LNCaP clone FGC (cell line): ENCODE data around the gene ADSS1.

Experiments
- DNase-seq: peaks from one replicate; pipeline ENCODE4 v3.0.0-alpha.2; 2011; ENCODE audit warnings: low read depth
- H3K4me3 ChIP-seq: 2 replicates; pipeline ENCODE4 v1.5.1; 2011; ENCODE audit warnings: mild to moderate bottlenecking, low read depth, low read length, control low read depth
- TF ChIP-seq, protein P1 (sequence below): IDR thresholded peaks from 2 replicates; pipeline ENCODE4 v1.5.1; 2012; ENCODE audit warnings: mild to moderate bottlenecking; ENCODE audit not compliant: control insufficient read depth, insufficient read depth; ENCODE audit errors: extremely low read depth

Gene ADSS1

DNA sequence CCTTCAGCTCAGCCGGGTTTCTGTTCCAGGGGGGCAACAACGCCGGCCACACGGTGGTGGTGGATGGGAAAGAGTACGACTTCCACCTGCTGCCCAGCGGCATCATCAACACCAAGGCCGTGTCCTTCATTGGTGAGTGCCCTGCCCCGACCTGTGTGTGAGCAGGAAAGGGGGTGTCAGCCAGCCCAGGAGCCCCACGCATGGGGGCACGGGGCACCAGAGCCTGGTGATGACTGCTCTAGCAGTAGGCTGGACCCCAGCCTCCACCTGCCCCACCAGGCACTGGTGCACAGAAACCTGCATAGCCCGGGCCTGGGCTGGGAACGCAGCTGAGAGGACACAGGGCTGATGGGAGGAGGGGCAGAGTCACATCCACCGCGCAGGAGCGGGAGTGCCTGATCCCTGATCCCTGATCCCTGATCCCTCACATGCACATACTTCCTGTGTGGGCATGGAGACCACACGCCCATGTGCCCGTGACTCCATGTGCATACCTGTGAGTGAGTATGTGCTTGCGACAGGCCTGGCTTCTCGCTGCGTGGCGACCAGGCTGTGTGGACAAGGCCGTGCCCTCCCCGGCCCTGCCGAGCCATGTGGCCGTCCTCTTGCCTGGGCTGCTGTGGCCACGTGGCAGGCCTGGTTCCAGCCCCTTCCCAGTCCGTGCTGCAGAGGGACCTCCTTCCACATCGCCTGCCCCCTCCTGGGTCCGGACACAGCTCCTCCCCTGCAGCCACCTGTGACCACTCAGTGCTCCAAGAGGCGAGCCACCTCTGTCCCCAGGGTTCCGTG is 11.2 kb downstream of the ADSS1 start:
- TF ChIP-seq, protein P1, sequence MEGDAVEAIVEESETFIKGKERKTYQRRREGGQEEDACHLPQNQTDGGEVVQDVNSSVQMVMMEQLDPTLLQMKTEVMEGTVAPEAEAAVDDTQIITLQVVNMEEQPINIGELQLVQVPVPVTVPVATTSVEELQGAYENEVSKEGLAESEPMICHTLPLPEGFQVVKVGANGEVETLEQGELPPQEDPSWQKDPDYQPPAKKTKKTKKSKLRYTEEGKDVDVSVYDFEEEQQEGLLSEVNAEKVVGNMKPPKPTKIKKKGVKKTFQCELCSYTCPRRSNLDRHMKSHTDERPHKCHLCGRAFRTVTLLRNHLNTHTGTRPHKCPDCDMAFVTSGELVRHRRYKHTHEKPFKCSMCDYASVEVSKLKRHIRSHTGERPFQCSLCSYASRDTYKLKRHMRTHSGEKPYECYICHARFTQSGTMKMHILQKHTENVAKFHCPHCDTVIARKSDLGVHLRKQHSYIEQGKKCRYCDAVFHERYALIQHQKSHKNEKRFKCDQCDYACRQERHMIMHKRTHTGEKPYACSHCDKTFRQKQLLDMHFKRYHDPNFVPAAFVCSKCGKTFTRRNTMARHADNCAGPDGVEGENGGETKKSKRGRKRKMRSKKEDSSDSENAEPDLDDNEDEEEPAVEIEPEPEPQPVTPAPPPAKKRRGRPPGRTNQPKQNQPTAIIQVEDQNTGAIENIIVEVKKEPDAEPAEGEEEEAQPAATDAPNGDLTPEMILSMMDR: no peak
- DNase-seq: no peak
- no peak overlapping the region for H3K4me3 ChIP-seq

DNA sequence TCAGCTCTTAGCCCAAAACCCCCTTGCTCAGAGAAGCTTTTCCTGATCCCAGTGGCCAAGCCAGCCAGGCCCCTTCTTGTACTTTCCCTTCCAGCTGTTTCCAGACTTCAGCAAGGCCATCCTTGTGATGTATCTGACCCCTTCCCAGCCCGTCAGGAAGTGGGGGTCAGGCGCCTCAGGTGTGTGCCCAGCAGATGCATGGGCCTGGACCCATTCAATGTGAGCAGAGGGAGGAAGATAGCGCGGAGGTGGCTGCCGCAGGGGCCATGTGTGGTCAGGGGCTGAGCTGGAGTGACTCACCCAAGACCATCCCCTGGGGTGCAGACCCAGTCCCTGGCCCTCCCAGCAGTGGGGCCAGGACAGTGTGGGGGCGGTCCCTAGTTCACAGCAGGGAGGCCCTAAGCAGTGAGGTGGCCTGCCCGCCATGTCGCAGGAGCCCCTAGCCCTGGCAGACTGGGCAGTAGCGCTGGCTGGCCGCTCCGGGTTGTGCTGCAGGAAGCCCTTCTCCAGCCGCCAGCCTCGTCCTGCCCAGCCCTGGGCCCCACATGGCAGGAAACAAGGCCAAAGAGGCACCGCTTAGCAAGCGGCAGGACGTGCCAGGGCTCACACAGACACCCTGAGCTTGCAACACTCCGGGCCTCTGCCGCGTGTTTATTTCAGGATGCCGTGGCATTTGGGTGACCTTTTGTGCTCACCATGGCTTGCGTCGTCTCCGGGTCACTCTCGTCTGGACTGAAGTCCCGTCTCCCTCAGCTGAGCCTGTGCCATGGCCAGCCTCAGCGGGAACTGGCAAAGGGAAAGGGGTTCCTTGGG is 12.0 kb downstream of the ADSS1 start:
- TF ChIP-seq, protein P1: no peak
- no peak overlapping the region for H3K4me3 ChIP-seq
- DNase-seq: no peak

DNA sequence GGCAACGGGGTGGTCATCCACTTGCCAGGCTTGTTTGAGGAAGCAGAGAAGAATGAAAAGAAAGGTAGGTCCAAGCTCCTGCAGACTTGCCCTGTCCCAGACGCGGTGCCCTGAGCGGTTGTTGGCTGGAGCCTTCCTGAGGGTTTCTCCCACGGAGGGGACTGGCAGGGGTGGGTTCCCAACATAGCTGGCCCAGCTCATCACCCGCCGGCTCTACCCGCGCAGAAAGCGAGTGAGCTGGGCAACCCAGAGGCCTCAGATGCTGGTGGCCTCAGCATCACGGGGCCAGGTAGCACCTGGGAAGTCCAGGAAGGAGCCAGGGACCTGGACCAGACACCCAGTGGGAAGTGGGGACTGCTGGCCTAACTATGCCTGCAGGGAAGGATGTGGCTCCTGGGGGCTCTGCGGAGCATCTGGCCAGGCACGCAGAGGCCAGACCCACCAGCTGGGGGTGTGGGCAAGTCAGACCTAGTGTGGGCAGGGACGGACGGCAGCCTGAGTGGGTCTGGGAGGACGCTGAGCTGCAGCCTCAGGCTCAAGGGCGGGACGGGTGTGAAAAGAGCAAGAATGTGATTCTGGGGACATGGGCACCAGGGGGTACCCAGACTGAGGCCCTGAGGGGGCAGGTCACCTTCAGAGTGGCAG is 14.5 kb downstream of the ADSS1 start:
- DNase-seq: no peak
- no peak overlapping the region for H3K4me3 ChIP-seq
- TF ChIP-seq, protein P1: no peak

DNA sequence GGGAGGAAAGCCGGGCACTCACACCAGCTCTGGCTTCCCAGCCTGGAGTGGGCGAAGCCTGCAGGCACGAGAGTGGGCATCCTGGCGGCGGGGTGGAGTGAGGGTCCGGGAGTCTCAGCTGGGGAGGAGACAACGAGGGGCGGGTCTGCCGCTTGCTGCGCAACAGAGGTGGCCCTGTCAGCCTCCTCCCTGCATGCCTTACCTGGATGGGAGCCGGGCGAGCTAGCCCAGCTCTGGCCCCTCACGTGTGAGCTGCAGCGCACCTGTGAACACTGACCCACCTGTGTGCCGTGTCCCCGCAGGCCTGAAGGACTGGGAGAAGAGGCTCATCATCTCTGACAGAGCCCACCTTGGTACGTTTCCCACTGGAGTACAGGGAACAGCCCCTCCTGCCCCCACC is 15.0 kb downstream of the ADSS1 start:
- no peak overlapping the region for H3K4me3 ChIP-seq
- TF ChIP-seq, protein P1: no peak
- DNase-seq: no peak

DNA sequence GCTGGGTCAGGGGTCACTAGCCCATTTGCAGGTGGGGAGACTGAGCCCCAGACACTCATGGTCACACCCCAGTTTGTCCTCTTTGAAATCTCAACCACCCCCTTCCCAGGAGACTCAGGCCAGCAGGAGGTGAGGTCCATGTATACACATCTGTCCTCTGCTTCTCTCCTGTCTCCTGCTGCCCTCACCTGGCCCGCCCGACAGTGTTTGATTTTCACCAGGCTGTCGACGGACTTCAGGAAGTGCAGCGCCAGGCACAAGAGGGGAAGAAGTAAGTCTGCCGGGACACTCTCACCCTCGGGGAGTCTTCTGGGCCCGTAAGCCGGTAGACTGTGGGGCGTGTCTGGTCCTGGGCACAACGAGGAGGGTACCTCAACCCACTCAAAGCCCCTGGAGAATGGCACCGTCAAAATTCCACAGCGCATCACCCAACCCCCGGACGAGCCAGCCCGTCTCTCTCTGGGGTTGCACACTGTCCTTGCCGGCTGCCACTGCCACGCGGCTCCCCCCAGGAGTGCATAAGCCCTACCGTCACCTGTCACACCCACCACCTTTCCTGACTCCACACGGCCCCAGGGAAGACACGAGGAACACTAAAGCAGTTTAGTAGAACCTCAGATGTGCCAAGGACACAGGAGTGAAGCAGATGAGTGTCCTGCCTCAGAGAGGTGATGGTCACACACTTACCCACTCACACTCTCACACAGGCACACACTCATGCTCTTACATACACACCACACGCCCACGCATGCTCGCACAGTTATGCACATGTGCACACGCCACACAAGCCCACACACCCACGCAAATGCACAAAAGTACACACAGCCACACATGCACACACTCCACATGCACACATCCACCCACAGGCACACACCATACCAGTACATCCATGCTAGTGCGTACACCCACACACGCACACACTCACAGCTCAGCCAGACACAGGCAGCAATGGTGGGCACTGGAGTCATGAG is 15.8 kb downstream of the ADSS1 start:
- no peak for DNase-seq
- H3K4me3 ChIP-seq: no peak overlapping the region
- TF ChIP-seq, protein P1: no peak
